Measurements from ENCODE around the gene TSPAN9.

The TSPAN9 gene

GRCh38 chr12:3167636-3168035 is 90.5 kb downstream of the TSPAN9 start:
- DNase-seq = no peak

GRCh38 chr12:3168223-3169221 is 91.3 kb downstream of the TSPAN9 start:
- DNase-seq = peak; percentile 45

DNA sequence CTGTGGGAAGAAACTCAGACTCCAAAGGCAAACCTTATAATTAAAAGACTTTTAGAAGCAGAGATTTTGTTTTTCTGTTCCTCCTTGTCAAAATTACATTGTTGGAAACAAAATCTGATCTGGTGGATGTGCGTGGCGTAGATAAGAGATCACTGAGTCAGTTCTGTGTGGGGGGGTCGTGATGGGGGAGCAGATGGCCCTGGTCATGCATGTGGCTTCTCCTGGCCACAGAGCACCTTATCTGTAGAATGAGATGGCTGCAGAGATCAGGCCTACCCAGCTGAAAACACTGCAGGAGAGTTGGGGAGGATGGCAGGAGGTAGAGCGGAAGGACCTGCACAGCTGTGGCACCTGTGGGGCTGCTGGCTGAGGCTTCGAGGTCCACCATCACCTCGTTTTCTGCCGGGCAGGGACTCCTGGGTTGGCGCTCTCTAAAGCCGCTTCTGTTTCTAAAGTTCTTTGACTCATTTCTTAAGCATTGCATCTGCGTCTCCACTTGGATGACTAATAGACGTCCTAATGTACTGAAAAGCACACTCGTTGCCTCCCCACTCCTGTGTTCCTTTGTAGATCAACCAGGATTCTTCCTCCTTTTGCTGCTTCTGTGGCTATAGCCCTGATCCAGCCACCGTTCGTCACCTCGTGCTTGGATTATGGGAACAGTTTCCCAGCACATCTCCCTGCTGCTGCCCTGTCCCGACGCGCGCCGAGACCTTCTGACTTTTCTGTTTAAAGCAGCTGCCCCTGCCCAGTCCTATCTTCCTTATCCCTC is 93.4 kb downstream of the TSPAN9 start:
- no peak for DNase-seq

GRCh38 chr12:3171195-3171591 is 94.0 kb downstream of the TSPAN9 start:
- DNase-seq = no peak

- no peak for DNase-seq
Measured at GRCh38 chr12:3172124-3173007, 95.2 kb downstream of the TSPAN9 start.

DNA sequence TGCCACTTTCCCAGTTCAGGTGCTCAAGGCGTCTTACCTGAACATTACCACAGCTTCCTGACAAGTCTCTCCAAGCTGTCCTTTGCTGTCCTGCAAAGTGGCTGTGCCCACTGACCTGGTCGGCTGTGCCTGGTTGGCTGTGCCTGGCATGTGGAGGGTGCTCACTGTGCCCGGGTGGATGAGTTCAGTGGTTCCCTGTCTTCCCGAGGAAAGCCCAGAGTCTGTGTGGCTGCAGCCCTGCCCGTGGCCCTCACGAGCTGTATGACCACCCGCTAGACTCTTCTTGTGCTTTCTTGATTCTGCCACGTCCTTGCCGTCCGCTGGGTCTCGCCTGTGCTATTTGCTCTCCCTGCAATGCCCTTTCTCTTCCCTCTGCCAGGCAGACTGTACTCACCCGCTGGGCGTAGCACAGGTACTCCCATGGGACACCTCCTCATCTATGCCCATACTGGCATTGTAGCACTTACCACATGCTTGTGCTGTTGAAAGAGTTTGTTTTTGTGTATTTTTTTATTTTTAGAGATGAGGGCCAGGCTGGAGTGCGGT is 95.9 kb downstream of the TSPAN9 start:
- DNase-seq = no peak

GRCh38 chr12:3173912-3174311 is 96.7 kb downstream of the TSPAN9 start:
- DNase-seq = no peak

DNA sequence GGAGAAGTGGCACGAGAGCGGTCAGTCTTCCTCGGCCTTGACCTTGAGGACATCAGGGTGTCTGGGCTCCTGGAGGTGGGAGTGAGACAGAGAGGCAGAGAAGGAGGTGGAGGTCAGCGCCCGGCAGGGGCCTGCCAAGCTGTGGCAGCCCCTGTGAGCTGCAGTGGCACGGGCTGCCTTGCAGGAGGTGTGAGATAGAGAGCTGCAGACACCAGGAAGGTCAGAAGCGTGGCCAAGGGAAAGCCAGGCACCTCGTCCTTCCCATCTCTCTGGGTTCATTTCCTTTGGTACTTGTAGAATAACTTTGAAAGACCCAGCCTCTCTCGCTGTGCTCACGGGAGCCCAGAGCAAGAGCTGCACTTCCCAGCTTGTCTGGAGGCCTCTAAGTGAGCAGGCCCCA is 98.1 kb downstream of the TSPAN9 start:
- no peak for DNase-seq

- DNase-seq = no peak
Measured at GRCh38 chr12:3176754-3177153, 99.6 kb downstream of the TSPAN9 start.

DNA sequence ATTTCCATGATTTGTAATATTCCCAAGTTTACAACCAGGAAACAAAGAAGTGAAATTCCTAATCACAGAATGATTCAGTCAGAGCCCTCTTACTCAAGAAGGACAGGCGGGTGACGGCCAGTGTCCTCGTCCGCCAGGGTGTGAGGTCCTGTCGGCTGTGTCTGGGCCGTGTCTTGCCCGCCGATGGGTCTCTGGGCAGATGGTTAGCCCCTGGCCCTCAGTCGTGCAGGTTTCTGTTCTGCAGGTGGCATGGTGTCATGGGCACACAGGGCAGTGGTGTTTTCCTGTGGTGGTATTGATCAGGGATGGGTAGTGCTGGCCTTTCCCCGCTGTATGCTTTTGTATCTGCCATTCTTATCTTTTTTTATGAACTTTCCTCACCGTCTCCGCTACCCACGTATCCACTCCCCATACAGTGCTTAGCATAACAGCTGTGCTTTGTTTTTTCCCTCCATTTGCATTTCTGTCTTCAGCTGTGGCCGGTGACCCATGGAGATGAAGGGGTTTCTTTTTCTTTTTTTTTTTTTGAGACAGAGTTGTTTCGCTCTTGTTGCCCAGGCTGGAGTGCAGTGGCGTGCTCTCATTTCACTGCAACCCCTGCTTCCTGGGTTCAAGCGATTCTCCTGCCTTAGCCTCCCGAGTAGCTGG is 100.7 kb downstream of the TSPAN9 start:
- no peak for DNase-seq

GRCh38 chr12:3178671-3179313 is 101.6 kb downstream of the TSPAN9 start:
- DNase-seq = no peak

DNA sequence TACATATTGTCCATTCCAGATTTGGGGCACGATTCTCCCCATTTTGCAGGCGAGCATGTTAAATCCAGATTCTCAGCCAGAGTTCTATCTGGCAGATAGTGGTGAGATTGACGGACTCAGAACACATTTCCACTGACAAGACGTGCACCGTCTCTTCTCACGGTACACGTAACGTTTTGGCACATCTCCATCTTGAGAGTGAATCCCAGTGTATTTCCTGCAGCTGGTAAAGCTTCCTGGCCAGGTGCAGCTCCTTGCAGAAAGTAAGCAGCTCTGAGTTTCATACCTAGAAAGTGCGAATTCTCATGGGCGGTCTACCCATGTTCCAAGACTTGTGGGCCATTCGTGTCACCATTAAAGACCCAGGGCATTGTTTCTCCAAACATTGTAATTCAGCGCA is 102.6 kb downstream of the TSPAN9 start:
- no peak for DNase-seq

DNA sequence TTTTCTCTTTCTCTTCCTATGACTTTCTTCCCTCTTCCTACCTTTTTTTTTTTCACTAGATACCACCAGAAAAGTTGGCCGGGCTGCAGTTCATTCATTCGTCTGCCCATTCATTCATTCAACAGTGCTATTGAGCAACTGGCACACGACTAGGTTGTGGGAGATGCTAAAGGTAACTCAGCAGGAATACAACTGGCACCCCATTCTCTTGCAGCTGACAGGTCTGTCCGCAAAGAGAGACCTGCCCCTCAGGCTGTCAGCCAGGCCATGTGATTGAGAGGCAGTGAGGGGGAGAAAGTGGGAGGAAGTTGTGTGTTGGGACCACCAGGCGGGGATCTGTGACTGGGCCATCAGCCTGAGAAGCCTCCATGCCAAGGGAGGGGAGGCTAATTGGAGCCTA is 105.2 kb downstream of the TSPAN9 start:
- DNase-seq = no peak

DNA sequence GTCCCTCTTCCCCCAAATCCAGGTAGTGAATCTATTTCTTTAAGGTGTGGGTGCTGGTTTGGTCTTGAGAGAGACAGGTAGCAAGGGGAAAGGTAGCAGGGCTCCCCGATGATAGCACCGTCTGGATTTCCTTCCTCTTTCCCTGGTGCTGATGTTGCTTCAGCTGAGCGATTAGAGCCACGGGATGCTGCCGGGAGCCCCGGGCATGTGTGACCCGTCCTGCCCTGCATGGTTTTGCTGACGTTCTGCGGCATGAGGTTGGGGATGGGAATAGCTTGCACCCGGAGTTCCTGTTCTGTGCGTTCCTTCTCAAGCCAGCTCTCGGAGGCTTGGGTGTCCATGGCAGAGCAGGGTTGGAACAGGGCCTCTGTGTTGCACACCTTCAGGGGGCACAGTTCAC is 107.3 kb downstream of the TSPAN9 start:
- no peak for DNase-seq

- DNase-seq = no peak
Measured at GRCh38 chr12:3185260-3185870, 108.2 kb downstream of the TSPAN9 start.

DNA sequence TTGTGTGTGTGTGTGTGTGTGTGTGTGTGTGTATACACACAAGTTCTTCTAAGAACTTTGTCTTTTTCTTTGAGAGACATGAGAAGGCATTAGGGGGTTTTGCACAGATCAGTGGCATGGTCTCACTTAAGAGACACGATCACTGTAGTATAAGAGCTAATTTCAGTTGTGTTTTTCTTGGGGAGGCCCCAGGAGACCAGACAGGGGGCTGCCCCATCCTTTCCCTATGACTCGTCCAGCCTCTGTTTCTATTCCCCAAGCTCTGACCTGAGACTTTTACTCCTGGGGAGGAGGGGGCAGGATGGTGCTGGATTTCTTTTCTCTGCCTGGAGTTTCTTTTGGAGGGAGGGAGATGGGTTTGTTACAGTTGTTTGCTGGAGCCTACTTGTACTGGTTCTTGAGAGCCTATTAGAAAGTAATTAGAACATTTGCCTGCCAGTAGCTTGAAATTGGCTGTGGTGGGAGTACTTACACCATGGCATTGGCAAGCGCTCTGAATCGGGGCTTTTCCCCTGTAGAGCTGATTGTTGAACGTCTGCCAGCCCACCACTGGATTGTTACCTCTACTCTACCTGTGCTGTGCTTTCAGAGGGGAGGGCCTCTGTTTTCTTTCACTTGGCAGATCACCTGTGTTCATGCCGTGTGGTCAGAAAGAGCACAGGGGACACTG is 109.5 kb downstream of the TSPAN9 start:
- DNase-seq = no peak

GRCh38 chr12:3187846-3188770 is 110.9 kb downstream of the TSPAN9 start:
- no peak for DNase-seq

DNA sequence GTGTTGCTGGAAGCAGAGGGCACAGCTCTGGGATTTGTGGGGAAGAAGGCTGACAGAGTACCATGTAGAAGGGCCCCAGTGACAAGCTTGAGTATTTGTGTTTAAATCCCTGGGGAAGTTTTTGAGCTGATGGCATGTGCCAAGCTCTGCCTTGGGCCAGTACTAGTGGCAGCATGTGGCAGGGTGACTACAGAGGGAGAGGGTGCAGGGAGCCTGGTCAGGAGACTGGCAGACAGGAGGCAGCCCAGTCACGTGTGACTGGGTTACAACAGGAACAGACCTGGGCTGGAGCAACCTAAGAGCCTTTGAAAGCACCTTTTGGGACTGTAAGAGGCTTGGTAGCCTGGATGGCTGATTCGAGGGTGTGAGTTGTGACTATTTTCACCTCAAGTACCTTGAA is 112.1 kb downstream of the TSPAN9 start:
- DNase-seq = no peak

DNA sequence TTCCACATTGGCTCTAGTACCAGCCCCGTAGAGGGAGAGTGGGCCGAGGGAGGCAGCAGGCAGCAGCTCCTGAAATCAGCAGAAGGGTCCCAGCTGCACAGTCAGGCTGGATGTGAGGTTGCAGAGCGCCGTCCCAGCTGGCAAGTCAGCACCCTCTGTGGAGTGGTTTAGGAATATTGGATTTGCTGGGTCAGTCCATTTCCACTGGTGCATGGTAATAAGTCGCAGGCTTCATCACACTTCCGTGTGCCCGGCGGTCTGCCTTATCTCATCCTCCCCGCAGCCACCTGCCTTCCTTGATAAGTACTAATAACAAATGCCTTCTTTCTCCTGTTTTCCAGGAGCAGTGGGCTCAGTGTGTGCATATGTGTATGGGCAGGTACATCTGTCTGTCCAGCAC is 112.9 kb downstream of the TSPAN9 start:
- no peak for DNase-seq

Measured in activated CD4-positive, alpha-beta T cell treated with anti-CD3 and anti-CD28 coated beads, Interleukin-10, Interleukin-2, amounts not matched to agents 100 ng/mL and 50 ng/mL, durations not matched to agents 16 hours and 8 hours (primary cell).